ENCODE results near the gene CNTNAP4.

Gene CNTNAP4

DNA sequence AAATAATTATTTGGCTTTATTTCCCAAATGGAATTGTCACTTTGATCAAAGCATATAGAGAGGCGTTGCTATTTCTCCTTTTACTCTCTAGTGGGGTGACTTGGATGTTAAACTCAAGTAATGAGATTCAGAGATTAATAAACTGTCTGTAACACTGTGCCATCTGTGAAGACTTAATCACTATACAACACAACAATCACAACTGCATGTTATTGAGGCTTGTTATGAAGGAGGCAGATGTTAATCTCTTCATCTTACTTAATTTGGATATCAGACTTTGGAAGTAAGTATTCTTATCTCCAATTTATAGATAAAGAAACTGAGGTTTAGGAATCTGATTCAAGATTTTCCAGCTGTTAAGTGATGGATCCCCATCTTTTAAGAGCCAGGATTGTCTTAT lies 132.5 kb downstream of the CNTNAP4 start:
- no peak for DNase-seq

- DNase-seq: no peak
These were observed 144.4 kb downstream of the CNTNAP4 start for GRCh38 chr16:76421571-76421970.

DNA sequence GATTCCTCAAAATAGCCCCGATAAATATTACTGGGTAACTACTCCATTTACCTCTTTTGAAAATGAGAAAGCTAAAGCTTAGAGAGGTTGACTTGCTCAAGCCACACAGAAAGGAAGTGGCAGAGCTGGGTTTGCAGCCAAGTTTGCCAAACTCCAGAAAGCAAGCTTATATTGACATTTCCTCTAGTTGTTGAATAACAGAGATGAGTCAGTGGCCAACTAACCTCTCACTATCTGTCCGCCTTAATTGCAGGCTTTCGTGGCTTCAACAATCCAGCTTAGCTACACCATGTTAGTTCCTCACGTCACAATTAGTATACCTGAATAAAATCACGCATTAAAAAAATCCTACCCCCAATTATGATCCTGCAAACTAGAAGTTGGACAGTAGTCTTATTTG lies 151.7 kb downstream of the CNTNAP4 start:
- DNase-seq: no peak

- DNase-seq: no peak
These were observed 164.2 kb downstream of the CNTNAP4 start for GRCh38 chr16:76441391-76441790.

GRCh38 chr16:76441876-76442275 lies 164.7 kb downstream of the CNTNAP4 start:
- no peak for DNase-seq

DNA sequence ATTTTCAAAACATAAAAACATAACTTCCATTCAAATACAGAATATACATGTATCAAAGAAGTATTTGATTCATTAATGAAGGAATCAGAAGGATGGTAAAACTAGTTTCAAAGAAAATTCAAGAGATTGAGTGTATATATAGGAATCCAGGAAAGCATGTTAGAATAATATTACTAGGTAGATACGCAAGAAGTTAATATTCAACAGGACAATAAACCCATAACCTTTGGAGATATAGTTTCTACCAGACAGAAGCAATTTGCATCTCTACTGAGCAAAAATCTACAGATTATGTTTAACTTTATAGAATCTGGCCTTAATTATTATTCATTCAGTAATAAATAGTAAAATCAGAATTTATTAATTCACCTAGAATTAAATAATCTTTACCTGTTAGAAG lies 166.8 kb downstream of the CNTNAP4 start:
- no peak for DNase-seq

- DNase-seq: no peak
These were observed 167.6 kb downstream of the CNTNAP4 start for GRCh38 chr16:76444832-76445231.

GRCh38 chr16:76445815-76446214 lies 168.6 kb downstream of the CNTNAP4 start:
- no peak for DNase-seq

GRCh38 chr16:76446251-76446650 lies 169.1 kb downstream of the CNTNAP4 start:
- DNase-seq: no peak

GRCh38 chr16:76450890-76451289 lies 173.7 kb downstream of the CNTNAP4 start:
- no peak for DNase-seq

- DNase-seq: no peak
These were observed 178.1 kb downstream of the CNTNAP4 start for GRCh38 chr16:76455257-76455656.

DNA sequence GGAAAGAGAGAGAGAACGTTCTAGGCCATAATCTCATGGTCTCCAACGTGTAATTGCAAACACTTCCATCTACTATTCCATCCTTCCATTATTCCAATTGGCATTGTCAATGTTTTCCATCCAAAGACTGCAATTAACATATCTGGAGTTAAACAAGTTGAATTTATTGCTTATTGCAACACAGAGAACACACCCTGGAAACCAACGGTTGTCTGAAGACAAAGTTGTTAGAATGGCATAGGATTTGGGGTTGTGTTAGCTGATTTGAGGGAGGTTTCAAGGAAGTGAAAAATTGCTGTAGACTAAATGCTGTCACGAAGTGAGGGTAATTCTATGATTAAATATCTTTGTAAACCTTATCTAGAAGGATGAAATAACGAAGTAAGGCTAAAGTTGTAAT lies 178.8 kb downstream of the CNTNAP4 start:
- no peak for DNase-seq

- no peak for DNase-seq
These were observed 181.9 kb downstream of the CNTNAP4 start for GRCh38 chr16:76459111-76459510.

DNA sequence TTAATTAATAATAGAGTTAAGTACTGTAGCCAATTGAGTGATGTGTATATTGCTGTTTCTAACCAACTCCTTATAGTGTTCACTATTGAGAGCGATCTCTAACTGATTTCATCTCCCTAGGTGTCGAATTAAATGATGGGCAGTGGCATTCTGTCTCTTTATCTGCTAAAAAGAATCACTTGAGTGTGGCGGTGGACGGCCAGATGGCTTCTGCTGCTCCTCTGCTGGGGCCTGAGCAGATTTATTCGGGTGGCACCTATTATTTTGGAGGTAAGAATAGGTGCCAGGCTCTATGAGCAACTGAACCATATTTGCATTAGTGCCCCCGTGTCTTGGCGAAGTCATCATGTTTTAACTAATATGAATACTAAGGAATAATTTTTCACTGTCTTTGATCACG lies 184.6 kb downstream of the CNTNAP4 start:
- no peak for DNase-seq

- no peak for DNase-seq
These were observed 187.9 kb downstream of the CNTNAP4 start for GRCh38 chr16:76464955-76465620.

DNA sequence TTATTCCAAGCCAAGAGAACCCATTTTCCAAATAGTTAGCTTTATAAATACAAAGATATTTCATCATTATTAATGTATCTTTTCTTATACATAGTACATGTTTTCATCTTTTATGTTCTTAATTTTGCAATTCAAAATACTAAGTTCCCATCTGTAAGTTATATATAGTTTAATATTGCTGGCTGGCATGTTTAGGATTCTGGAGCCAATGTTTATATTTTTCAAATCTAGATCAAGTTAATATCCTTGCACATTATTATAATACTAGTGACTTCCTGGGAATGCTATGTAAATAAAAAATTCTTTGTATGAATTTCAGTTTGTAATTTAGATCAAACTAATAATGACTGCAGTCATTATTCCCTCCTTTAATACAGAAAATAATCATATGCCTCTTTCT lies 189.7 kb downstream of the CNTNAP4 start:
- no peak for DNase-seq

- DNase-seq: no peak
These were observed 196.8 kb downstream of the CNTNAP4 start for GRCh38 chr16:76474048-76474447.

GRCh38 chr16:76478105-76478504 lies 200.9 kb downstream of the CNTNAP4 start:
- no peak for DNase-seq

DNA sequence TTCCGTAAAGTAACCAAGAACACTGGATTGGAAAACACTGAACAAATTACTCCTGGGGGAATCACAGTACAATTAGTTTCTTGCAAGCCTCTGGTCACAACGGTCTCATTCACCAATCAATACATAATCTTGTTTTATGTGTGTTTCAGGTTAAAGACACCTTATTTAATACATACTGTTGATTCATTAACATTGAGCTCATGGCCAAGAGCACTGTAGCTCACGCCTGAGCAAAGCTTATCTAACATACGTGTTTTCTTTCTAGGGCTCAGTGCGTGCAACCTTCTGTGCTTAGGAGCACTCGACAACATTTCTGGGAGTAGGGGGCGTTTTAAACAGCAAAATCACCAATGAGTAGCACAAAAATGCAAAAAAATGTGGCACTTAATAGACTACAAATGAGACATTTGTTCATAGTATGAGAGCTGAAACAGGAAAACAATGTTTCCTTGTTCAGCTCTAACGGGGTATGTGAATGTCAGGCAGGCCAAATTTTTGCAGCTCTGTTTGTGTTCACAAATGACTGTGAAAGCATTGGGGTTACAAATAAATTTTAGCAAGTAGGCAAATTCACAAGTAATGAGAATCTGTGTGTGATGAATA lies 206.2 kb downstream of the CNTNAP4 start:
- DNase-seq: no peak

DNA sequence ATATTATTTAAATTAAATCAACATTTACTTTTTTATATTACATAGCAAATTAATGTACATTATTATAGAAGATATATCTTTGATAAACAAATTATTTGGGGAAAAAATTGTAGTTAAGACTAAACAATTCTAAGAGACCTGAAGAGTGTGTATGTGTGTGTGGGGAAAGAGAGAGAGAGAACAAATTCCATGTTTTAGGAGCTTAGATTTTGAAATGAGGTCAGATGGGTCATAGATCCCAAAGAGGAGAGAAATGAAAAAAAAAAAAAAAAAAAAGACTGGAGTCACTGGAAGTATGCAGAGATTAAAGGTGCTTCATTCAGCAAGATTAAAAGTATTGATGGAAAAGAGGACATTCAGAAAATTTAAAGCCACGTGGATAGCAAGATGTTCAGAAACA lies 206.8 kb downstream of the CNTNAP4 start:
- no peak for DNase-seq

DNA sequence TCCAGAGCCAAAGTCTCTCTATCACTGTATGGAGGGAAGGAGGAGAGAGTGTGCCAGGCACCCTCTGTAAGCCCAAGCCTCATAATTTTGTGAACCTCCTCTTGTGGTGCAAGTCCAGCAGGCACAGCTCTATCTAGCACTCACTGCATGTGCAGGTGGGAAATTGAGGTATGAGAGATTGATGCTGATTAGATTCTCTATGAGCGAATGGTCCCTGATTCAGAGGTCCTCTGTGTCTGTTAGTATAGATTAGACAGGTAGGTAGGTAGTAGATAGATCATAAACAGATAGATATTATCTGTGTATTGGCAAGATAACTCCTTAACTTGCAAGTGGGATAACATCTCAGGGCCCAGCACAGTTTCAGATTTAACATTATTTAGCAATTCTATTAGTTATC lies 209.5 kb downstream of the CNTNAP4 start:
- DNase-seq: no peak

GRCh38 chr16:76487411-76488064 lies 210.3 kb downstream of the CNTNAP4 start:
- no peak for DNase-seq

DNA sequence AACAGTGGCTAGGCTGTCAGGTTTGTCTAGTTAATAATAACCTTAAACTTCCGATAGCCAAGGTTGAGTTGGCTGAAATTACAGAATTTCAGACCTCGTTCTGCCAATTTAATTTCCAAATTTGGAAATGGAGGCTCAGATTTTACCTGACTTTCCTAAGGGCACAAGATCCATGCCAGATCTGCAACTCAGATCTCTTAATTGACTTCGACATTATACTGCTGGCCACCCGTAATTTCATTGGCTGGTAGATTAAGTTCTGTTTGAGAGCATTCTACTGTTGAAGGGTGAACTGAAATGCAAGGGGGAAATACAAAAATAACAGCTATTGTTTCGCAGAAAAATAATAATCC lies 210.8 kb downstream of the CNTNAP4 start:
- DNase-seq: no peak

DNA sequence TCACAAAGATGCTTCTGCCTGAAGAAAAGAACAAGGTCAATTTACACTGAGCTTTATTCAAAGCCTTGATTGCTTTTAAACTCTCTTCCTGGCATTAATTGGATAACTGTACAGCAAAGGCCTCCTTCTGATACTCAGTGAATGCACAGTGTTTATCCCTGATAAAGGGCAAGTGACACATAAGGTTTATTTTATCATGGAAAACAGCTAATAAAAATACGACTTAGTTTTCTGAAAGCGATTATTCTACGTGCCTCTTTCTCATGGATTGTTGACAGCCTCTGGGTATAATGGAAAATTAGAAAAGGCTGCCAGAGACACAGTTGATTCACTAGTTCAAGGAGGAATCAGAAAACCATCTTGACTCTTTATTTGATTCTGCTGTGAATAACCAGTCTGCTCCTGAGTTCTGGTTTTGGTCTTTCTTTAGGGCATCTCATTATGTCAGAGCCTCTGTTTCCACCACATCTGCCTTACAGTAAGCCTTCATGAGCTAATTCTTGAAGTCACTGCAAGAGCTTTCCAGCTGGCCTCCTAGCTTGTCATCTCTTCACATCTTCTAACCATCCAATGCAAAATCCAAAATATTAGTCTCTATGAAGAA lies 212.9 kb downstream of the CNTNAP4 start:
- DNase-seq: no peak

All from NCI-H1436 (cell line).